Cardiac muscle cell (in vitro differentiated cells and primary cell): ENCODE results near the gene ULK1. TPM values are rescaled to one million over a fixed set of nuclear protein-coding genes. Genes with fewer than 3 reads are reported as not detected.

Experiments
- DNase-seq, 2 donors: peaks; one replicate each; pipeline versions ENCODE4 v3.0.0 to v3.0.0-alpha.2; 2010 to 2017; ENCODE audit warnings: low read depth in 1 of 2, low spot score in 1 of 2
- H3K27ac ChIP-seq: fragments of 200-600 bp; sonication (generic); 2 replicates; pipeline ENCODE4 v1.5.1; 2016
- H3K27me3 ChIP-seq: fragments of 200-600 bp; sonication (generic); 2 replicates; pipeline ENCODE4 v1.6.0; 2016; ENCODE audit warnings: control low read depth
- H3K36me3 ChIP-seq: fragments of 200-600 bp; sonication (generic); 2 replicates; pipeline ENCODE4 v1.5.1; 2016; ENCODE audit warnings: control low read depth
- H3K4me1 ChIP-seq: fragments of 200-600 bp; sonication (generic); 2 replicates; pipeline ENCODE4 v1.8.1; 2017; ENCODE audit warnings: low read depth, mild to moderate bottlenecking, mixed run types
- H3K4me3 ChIP-seq: fragments of 200-600 bp; sonication (generic); 2 replicates; pipeline ENCODE4 v1.5.1; 2016; ENCODE audit warnings: mild to moderate bottlenecking
- H3K9me3 ChIP-seq: fragments of 200-600 bp; sonication (generic); 2 replicates; pipeline ENCODE4 v1.5.1; 2017; ENCODE audit warnings: low read depth, mild to moderate bottlenecking, control low read depth
- CTCF ChIP-seq: IDR thresholded peaks from 2 replicates; pipeline ENCODE4 v1.5.1; 2012; ENCODE audit warnings: low read depth, mild to moderate bottlenecking, low read length
- polyA plus RNA-seq: library from polyadenylated mRNA; unstranded; fragments of >200 nt; fragmentation: Nextera tagmentation; extraction: Ambion mirVana; gene quantifications from 2 replicates; pipeline ENCODE4 v1.2.1, GENCODE V29; 2016
- total RNA-seq: library from RNA; depleted of rRNA; stranded (reverse); fragments of >200 nt; gene quantifications from 2 replicates; pipeline ENCODE4 v1.2.3, GENCODE V29; 2016

ULK1 gene
- total and polyA plus RNA-seq, 2 experiments from 2014 or later, result 14.2 to 27.6 TPM

- no peaks in the 10 kb centered on the region for H3K36me3 ChIP-seq
- no peaks in the 10 kb centered on the region for H3K27me3 ChIP-seq
- no peak for DNase-seq
- no peaks in the 10 kb centered on the region for H3K9me3 ChIP-seq
- no peak overlapping the region for H3K4me3 ChIP-seq
- H3K27ac ChIP-seq, result no peak overlapping the region
- no peak for TF ChIP-seq CTCF
- H3K4me1 ChIP-seq, result peaks cover 12% of the 10 kb centered on the region
These were observed 2.9 kb downstream of the ULK1 start for GRCh38 chr12:131897276-131897675.

GRCh38 chr12:131897875-131898274 lies 3.5 kb downstream of the ULK1 start:
- TF ChIP-seq CTCF, result no peak
- Histone ChIP-seq H3K4me1 (peaks cover 12% of the 10 kb centered on the region), H3K27ac (no peak overlapping the region), H3K9me3 (no peaks in the 10 kb centered on the region), H3K4me3 (no peak overlapping the region), H3K27me3 (no peaks in the 10 kb centered on the region), H3K36me3 (no peaks in the 10 kb centered on the region)
- no peak for DNase-seq

DNA sequence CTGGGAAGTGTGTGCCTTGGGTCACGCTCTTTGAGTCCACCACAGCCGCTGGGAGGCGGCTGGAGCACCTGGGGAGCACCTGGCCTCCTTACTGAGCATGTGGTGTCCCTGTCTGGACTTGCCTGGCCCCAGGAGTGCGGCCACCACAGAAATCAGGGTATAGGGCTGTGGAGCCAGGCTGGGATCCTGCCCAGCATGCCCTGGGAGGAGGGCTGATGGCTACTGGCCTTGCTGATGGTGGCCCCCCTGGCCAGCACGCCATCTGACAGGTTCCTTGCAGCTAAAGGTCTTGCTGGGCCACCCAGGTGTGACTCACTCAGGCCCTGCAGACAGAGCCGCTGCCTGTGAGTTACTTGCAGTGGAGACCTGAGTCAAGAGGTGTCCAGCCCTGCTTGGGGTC lies 6.0 kb downstream of the ULK1 start:
- no peak for DNase-seq
- H3K27me3 ChIP-seq, result no peaks in the 10 kb centered on the region
- H3K4me1 ChIP-seq, result peaks cover 11% of the 10 kb centered on the region
- H3K27ac ChIP-seq, result no peak overlapping the region
- TF ChIP-seq CTCF, result no peak
- H3K9me3 ChIP-seq, result no peaks in the 10 kb centered on the region
- H3K36me3 ChIP-seq, result no peaks in the 10 kb centered on the region
- H3K4me3 ChIP-seq, result no peak overlapping the region

GRCh38 chr12:131901431-131902331 lies 7.3 kb downstream of the ULK1 start:
- DNase-seq, result no peak
- H3K4me1 ChIP-seq, result peaks cover under 1% of the 10 kb centered on the region
- H3K27me3 ChIP-seq, result no peaks in the 10 kb centered on the region
- H3K36me3 ChIP-seq, result no peaks in the 10 kb centered on the region
- H3K9me3 ChIP-seq, result no peaks in the 10 kb centered on the region
- no peak overlapping the region for H3K4me3 ChIP-seq
- no peak for TF ChIP-seq CTCF
- no peak overlapping the region for H3K27ac ChIP-seq

- Histone ChIP-seq H3K9me3 (no peaks in the 10 kb centered on the region), H3K27ac (no peak overlapping the region), H3K4me3 (no peak overlapping the region), H3K36me3 (no peaks in the 10 kb centered on the region), H3K4me1 (no peaks in the 10 kb centered on the region), H3K27me3 (no peaks in the 10 kb centered on the region)
- no peak for DNase-seq
- no peak for TF ChIP-seq CTCF
These were observed 8.2 kb downstream of the ULK1 start for GRCh38 chr12:131902332-131903241.
